ENCODE measurements around the gene PHYHD1. TPM values are rescaled to one million over a fixed set of nuclear protein-coding genes. Genes with fewer than 3 reads are reported as not detected.

The PHYHD1 gene
- total RNA-seq, 1 experiment from 2014 or later, result not detected

DNA sequence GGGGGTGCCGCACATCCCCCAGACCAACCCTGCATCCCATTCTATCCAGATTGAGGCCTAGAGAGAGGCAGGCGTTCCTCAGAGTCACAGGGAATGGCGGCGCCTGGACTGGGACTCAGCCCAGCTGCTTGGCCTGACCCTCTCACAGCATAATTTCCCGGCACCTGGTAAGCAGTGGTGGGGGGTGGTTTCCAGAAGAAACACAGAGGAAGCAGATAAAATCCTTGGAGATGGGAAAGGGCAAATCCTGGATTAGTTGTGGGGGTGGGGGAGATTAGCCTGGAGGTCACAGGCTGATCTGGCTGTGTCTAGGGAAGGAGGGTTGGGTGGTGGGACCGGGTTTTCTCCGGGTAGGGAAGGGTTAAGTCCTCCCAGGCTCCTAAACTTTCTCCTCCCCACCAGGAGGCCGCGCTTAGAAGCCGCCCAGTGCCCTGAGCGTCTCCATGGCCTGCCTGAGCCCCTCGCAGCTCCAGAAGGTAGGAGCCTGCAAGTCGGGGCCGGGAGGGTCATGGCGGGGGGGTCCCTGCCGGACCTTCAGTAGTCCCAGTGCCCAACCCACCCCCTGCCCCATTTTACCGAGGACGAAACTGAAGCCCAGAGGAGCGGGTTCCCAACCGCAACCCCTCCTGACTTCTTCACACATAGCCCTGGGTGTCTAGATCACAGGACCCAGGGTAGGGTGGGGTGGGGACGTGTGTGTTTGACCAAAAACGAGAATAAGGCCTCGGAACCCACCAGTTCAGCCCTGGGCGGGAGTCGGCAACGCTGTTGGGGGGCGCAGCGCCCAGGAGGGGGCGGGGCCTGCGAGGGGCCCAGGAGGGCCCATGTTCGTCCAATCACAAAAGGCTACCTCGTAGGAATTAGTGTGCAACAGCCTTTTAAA lies 1.3 kb downstream of the PHYHD1 start:
- ATAC-seq (peak; percentile 49; the same call in 1 of the 2 replicates), DNase-seq (ENCODE audit: low read depth, low spot score) (no peak)
- BruUV-seq (replicated peaks), result no TSS peak
- Histone ChIP-seq H3K27ac (ENCODE audit: low read length) (no peak overlapping the region), H3K9me3 (ENCODE audit: control insufficient read depth, insufficient read depth, low read depth, low read length) (no peaks in the 10 kb centered on the region), H3K27me3 (ENCODE audit: control insufficient read depth, insufficient read depth, low read length) (no peaks in the 10 kb centered on the region), H3K36me3 (ENCODE audit: control insufficient read depth, insufficient read depth, low read length) (no peaks in the 10 kb centered on the region), H3K4me3 (ENCODE audit: low read depth in 2 of 2, low read length in 2 of 2) (no peak overlapping the region), H3K4me1 (ENCODE audit: control insufficient read depth, insufficient read depth, low read length) (peaks cover 4% of the 10 kb centered on the region; the same call in 1 of the 2 replicates)
- ChIA-PET CTCF (no interaction called here), POLR2A (no interaction called here)
- TF ChIP-seq TCF7L2 (IDR thresholded peaks at IDR 0.05; ENCODE audit: low read depth, low read length) (no peak), SIN3A (IDR thresholded peaks at IDR 0.05; ENCODE audit: borderline replicate concordance, insufficient read depth, low read depth, low read length) (no peak), POLR2AphosphoS5 (IDR thresholded peaks at IDR 0.05; ENCODE audit: low read depth, low read length) (no peak)
- TF ChIP-seq, protein P1, sequence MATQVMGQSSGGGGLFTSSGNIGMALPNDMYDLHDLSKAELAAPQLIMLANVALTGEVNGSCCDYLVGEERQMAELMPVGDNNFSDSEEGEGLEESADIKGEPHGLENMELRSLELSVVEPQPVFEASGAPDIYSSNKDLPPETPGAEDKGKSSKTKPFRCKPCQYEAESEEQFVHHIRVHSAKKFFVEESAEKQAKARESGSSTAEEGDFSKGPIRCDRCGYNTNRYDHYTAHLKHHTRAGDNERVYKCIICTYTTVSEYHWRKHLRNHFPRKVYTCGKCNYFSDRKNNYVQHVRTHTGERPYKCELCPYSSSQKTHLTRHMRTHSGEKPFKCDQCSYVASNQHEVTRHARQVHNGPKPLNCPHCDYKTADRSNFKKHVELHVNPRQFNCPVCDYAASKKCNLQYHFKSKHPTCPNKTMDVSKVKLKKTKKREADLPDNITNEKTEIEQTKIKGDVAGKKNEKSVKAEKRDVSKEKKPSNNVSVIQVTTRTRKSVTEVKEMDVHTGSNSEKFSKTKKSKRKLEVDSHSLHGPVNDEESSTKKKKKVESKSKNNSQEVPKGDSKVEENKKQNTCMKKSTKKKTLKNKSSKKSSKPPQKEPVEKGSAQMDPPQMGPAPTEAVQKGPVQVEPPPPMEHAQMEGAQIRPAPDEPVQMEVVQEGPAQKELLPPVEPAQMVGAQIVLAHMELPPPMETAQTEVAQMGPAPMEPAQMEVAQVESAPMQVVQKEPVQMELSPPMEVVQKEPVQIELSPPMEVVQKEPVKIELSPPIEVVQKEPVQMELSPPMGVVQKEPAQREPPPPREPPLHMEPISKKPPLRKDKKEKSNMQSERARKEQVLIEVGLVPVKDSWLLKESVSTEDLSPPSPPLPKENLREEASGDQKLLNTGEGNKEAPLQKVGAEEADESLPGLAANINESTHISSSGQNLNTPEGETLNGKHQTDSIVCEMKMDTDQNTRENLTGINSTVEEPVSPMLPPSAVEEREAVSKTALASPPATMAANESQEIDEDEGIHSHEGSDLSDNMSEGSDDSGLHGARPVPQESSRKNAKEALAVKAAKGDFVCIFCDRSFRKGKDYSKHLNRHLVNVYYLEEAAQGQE (IDR thresholded peaks at IDR 0.05; ENCODE audit: insufficient read depth in 1 of 2, low read depth in 2 of 2, low read length in 1 of 2), result no peak
- TF ChIP-seq, protein P2, sequence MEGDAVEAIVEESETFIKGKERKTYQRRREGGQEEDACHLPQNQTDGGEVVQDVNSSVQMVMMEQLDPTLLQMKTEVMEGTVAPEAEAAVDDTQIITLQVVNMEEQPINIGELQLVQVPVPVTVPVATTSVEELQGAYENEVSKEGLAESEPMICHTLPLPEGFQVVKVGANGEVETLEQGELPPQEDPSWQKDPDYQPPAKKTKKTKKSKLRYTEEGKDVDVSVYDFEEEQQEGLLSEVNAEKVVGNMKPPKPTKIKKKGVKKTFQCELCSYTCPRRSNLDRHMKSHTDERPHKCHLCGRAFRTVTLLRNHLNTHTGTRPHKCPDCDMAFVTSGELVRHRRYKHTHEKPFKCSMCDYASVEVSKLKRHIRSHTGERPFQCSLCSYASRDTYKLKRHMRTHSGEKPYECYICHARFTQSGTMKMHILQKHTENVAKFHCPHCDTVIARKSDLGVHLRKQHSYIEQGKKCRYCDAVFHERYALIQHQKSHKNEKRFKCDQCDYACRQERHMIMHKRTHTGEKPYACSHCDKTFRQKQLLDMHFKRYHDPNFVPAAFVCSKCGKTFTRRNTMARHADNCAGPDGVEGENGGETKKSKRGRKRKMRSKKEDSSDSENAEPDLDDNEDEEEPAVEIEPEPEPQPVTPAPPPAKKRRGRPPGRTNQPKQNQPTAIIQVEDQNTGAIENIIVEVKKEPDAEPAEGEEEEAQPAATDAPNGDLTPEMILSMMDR (IDR thresholded peaks at IDR 0.05), result no peak
- intact Hi-C loops (cut with micrococcal nuclease; ENCODE audit: unreplicated experiment), result no loop called here
- in situ Hi-C loops (cut with HindIII; ENCODE audit: low pct_unique_long_range_greater_than_20kb, low sequenced_read_pairs), result no loop called here

DNA sequence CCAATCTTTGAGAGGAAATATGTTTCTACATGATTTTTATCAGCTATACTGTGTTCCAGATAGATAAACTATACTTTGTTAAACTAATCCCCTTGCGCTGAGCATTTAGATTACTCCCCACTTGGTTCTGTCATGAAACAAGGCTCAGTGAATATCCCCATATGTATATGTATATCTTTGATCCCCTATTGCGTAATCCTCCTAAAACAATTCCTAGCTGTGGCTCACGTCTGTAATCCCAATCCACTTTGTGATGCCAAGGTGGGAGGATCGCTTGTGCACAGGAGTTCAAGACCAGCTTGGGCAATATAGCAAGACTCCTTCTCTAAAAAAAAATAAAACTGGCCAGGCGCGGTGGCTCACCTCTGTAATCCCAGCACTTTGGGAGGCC lies 2.7 kb downstream of the PHYHD1 start:
- H3K4me3 ChIP-seq (ENCODE audit: low read depth in 2 of 2, low read length in 2 of 2), result no peak overlapping the region
- peaks cover 4% of the 10 kb centered on the region; the same call in 1 of the 2 replicates for H3K4me1 ChIP-seq (ENCODE audit: control insufficient read depth, insufficient read depth, low read length)
- ChIA-PET POLR2A (no interaction called here), CTCF (interaction anchor here (0.5 kb wide), 1 partner anchor 60 kb away, joined by 3 read pairs; no protein-coding TSS in a partner anchor)
- ATAC-seq (no peak), DNase-seq (ENCODE audit: low read depth, low spot score) (no peak)
- TF ChIP-seq TCF7L2 (IDR thresholded peaks at IDR 0.05; ENCODE audit: low read depth, low read length) (no peak), SIN3A (IDR thresholded peaks at IDR 0.05; ENCODE audit: borderline replicate concordance, insufficient read depth, low read depth, low read length) (no peak), POLR2AphosphoS5 (IDR thresholded peaks at IDR 0.05; ENCODE audit: low read depth, low read length) (no peak)
- TF ChIP-seq, protein P2 (IDR thresholded peaks at IDR 0.05), result no peak
- in situ Hi-C loops (cut with HindIII; ENCODE audit: low pct_unique_long_range_greater_than_20kb, low sequenced_read_pairs), result no loop called here
- no peaks in the 10 kb centered on the region for H3K36me3 ChIP-seq (ENCODE audit: control insufficient read depth, insufficient read depth, low read length)
- no peaks in the 10 kb centered on the region for H3K27me3 ChIP-seq (ENCODE audit: control insufficient read depth, insufficient read depth, low read length)
- no peaks in the 10 kb centered on the region for H3K9me3 ChIP-seq (ENCODE audit: control insufficient read depth, insufficient read depth, low read depth, low read length)
- H3K27ac ChIP-seq (ENCODE audit: low read length), result no peak overlapping the region
- intact Hi-C loops (cut with micrococcal nuclease; ENCODE audit: unreplicated experiment), result no loop called here
- no TSS peak for BruUV-seq (replicated peaks)
